HCT116 (cell line): ENCODE measurements around the gene MKRN1. TPM values are rescaled to one million over a fixed set of nuclear protein-coding genes. Genes with fewer than 3 reads are reported as not detected.

Experiments
- ATAC-seq: fragments of 200-7000 bp; cut with Tn5 transposase; 2 replicates; pipeline ENCODE4 v1.9.1; 2020; ENCODE audit warnings: mild to moderate bottlenecking, moderate library complexity
- BruUV-seq: library from RNA; stranded (reverse); fragments of 400-500 nt; replicated peaks from 2 replicates; lab custom pipeline; 2021; lab: Mats Ljungman, UMichigan
- CTCF ChIA-PET: fragments of 300-600 bp; sonication (Branson Sonifier 250); formaldehyde crosslinking; loops from one replicate; lab custom pipeline; 2021; ENCODE audit warnings: antibody characterized with exemption; lab: Charles Lee
- POLR2A ChIA-PET: fragments of 300-600, 350-600 bp; sonication (Branson Sonifier 250); formaldehyde crosslinking; loops from one replicate; lab custom pipeline; 2021; ENCODE audit warnings: antibody characterized with exemption; lab: Charles Lee
- RAD21 ChIA-PET, 2 experiments: fragments of 300-600 bp; sonication (Branson Sonifier 250); formaldehyde crosslinking; loops; one replicate each; lab custom pipeline; 2023; ENCODE audit warnings: low total read pairs in 2 of 2; ENCODE audit not compliant: uncharacterized antibody in 2 of 2, unreplicated experiment in 2 of 2, low non-redundant PET in 1 of 2; lab: Charles Lee
- DNase-seq: peaks from one replicate; pipeline ENCODE4 v3.0.0-alpha.2; 2010; ENCODE audit warnings: low read depth, low spot score
- H2AFZ ChIP-seq: fragments of 200-600 bp; shearing (Covaris generic), sonication (generic); 2 replicates; pipeline ENCODE4 v1.6.1; 2017; ENCODE audit warnings: low read depth, mixed run types, mixed read lengths, antibody characterized with exemption, low read length; ENCODE audit not compliant: poor library complexity, severe bottlenecking
- H3K27ac ChIP-seq: 2 replicates; pipeline ENCODE4 v1.5.1; 2012; ENCODE audit warnings: low read depth, low read length
- H3K27me3 ChIP-seq: fragments of 200-600 bp; sonication (generic); 2 replicates; pipeline ENCODE4 v1.6.1; 2016; ENCODE audit warnings: mixed run types, low read length, mixed read lengths; ENCODE audit not compliant: insufficient read depth
- H3K36me3 ChIP-seq, 2 experiments: fragments of 200-500 bp in 1 of 2; fragments of 200-600 bp in 1 of 2; sonication (Bioruptor generic) in 1 of 2; sonication (generic) in 1 of 2; 2 replicates each; pipeline versions ENCODE4 v1.5.1 to v1.6.1; 2014 to 2016; ENCODE audit warnings: low read length in 2 of 2, inconsistent platforms in 1 of 2, mixed read lengths in 1 of 2, mixed run types in 1 of 2; ENCODE audit not compliant: insufficient read depth in 2 of 2, control insufficient read depth in 1 of 2
- H3K4me1 ChIP-seq, 2 experiments: fragments of 200-600 bp in 1 of 2; sonication (generic) in 1 of 2; 2 replicates each; pipeline versions ENCODE4 v1.5.1 to v1.6.1; 2012 to 2017; ENCODE audit warnings: low read length in 2 of 2, inconsistent platforms in 1 of 2, mild to moderate bottlenecking in 1 of 2, mixed read lengths in 1 of 2, mixed run types in 1 of 2, moderate library complexity in 1 of 2; ENCODE audit not compliant: insufficient read depth in 2 of 2, control insufficient read depth in 1 of 2
- H3K4me2 ChIP-seq: fragments of 200-600 bp; sonication (generic); 2 replicates; pipeline ENCODE4 v1.6.1; 2017; ENCODE audit warnings: mixed run types, low read length, mixed read lengths
- H3K4me3 ChIP-seq, 2 experiments: fragments of 200-600 bp in 1 of 2; sonication (generic) in 1 of 2; replicated peaks in 1 of 2; 2 replicates each; pipeline ENCODE4 v1.5.1; 2011 to 2016; ENCODE audit warnings: low read length in 2 of 2, control low read depth in 1 of 2, low read depth in 1 of 2, mild to moderate bottlenecking in 1 of 2, mixed read lengths in 1 of 2, mixed run types in 1 of 2
- H3K79me2 ChIP-seq: fragments of 200-600 bp; sonication (generic); 2 replicates; pipeline ENCODE4 v1.6.1; 2017; ENCODE audit warnings: mild to moderate bottlenecking, mixed run types, low read length, moderate library complexity, mixed read lengths; ENCODE audit not compliant: insufficient read depth
- H3K9ac ChIP-seq: fragments of 200-600 bp; sonication (generic); 2 replicates; pipeline ENCODE4 v1.6.1; 2016; ENCODE audit warnings: low read length, mixed read lengths
- H3K9me2 ChIP-seq: fragments of 200-600 bp; sonication (generic), shearing (Covaris generic); 2 replicates; pipeline ENCODE4 v1.6.1; 2017; ENCODE audit warnings: mixed run types, mild to moderate bottlenecking, moderate library complexity; ENCODE audit not compliant: insufficient read depth
- H3K9me3 ChIP-seq, 2 experiments: fragments of 200-500 bp in 1 of 2; fragments of 200-600 bp in 1 of 2; sonication (Bioruptor generic) in 1 of 2; sonication (generic) in 1 of 2; 2 replicates each; pipeline ENCODE4 v1.6.1; 2014 to 2017; ENCODE audit warnings: low read length in 2 of 2, mixed read lengths in 2 of 2, inconsistent platforms in 1 of 2, low read depth in 1 of 2, mild to moderate bottlenecking in 1 of 2, mixed run types in 1 of 2, moderate library complexity in 1 of 2; ENCODE audit not compliant: control insufficient read depth in 1 of 2, insufficient read depth in 1 of 2
- H4K20me1 ChIP-seq: fragments of 200-600 bp; sonication (generic), shearing (Covaris generic); 2 replicates; pipeline ENCODE4 v1.6.1; 2017; ENCODE audit warnings: mixed run types, mild to moderate bottlenecking, moderate library complexity; ENCODE audit not compliant: insufficient read depth
- CBX3 ChIP-seq: IDR thresholded peaks from 2 replicates; pipeline ENCODE4 v1.6.1; 2012; ENCODE audit warnings: low read depth
- EGR1 ChIP-seq: IDR thresholded peaks from 2 replicates; pipeline ENCODE4 v1.6.1; 2012; ENCODE audit warnings: low read depth
- FOSL1 ChIP-seq: IDR thresholded peaks from 2 replicates; pipeline ENCODE4 v1.6.1; 2012; ENCODE audit warnings: low read depth
- MAX ChIP-seq: IDR thresholded peaks from 2 replicates; pipeline ENCODE4 v1.6.1; 2012
- POLR2A ChIP-seq: IDR thresholded peaks from 2 replicates; pipeline ENCODE4 v1.7.0; 2011; ENCODE audit warnings: borderline replicate concordance; ENCODE audit not compliant: insufficient read depth, insufficient read length; ENCODE audit errors: extremely low read depth
- REST ChIP-seq: IDR thresholded peaks from 2 replicates; pipeline ENCODE4 v1.6.1; 2012; ENCODE audit warnings: low read depth
- TCF7L2 ChIP-seq: IDR thresholded peaks from 2 replicates; pipeline ENCODE4 v1.7.0; 2011; ENCODE audit warnings: borderline replicate concordance, inconsistent platforms; ENCODE audit not compliant: insufficient read depth, insufficient read length; ENCODE audit errors: extremely low read depth
- YY1 ChIP-seq: IDR thresholded peaks from 2 replicates; pipeline ENCODE4 v1.6.1; 2011; ENCODE audit warnings: low read length, low read depth, moderate library complexity, mild to moderate bottlenecking; ENCODE audit not compliant: insufficient replicate concordance; ENCODE audit errors: extremely low read depth
- intact Hi-C: fragments of 100-400 bp; cut with micrococcal nuclease; formaldehyde crosslinking; loops from 2 replicates; pipeline ENCODE4 v1.10.0; 2022
- total RNA-seq: library from RNA; stranded (reverse); gene quantifications from one replicate; pipeline ENCODE4 v1.2.1, GENCODE V29; 2021; ENCODE audit not compliant: unreplicated experiment

The MKRN1 gene
- total RNA-seq, 1 experiment from 2014 or later = 95.0 TPM

- H4K20me1 ChIP-seq = no peaks in the 10 kb centered on the region
- H3K9ac ChIP-seq = no peak overlapping the region
- H3K36me3 ChIP-seq = no peaks in the 10 kb centered on the region
- ATAC-seq (no peak), DNase-seq (no peak)
- no TSS peak for BruUV-seq
- H3K9me3 ChIP-seq = no peaks in the 10 kb centered on the region
- no peak overlapping the region for H2AFZ ChIP-seq
- POLR2A ChIA-PET = no interaction called here
- H3K4me2 ChIP-seq = no peak overlapping the region
- intact Hi-C loops = loop anchor here (10.0 kb wide), 1 partner anchor 266 kb away; the partner anchor contains the start of gene KDM7A
- no peaks in the 10 kb centered on the region for H3K27me3 ChIP-seq
- TF ChIP-seq MAX (no peak), FOSL1 (no peak), EGR1 (no peak), TCF7L2 (no peak), REST (no peak), POLR2A (no peak), YY1 (no peak), CBX3 (no peak)
- peaks cover 4 to 6% of the 10 kb centered on the region in 2 experiments for H3K4me1 ChIP-seq
- no peaks in the 10 kb centered on the region for H3K79me2 ChIP-seq
- no peak overlapping the region for H3K4me3 ChIP-seq
- RAD21 ChIA-PET = no interaction called here
- H3K9me2 ChIP-seq = no peaks in the 10 kb centered on the region
- CTCF ChIA-PET = no interaction called here
- no peak overlapping the region for H3K27ac ChIP-seq
These were observed 38.7 kb downstream of the MKRN1 start for GRCh38 chr7:140440593-140440992.
